H1 (cell line): ENCODE results near the gene SARNP. TPM values are rescaled to one million over a fixed set of nuclear protein-coding genes. Genes with fewer than 3 reads are reported as not detected.

Experiments
- CTCF ChIA-PET: fragments of 300-600 bp; sonication (Branson Sonifier 250); formaldehyde crosslinking; loops from one replicate; lab custom pipeline; 2021; ENCODE audit not compliant: partially characterized antibody; lab: Charles Lee
- POLR2A ChIA-PET: fragments of 300-600 bp; sonication (Branson Sonifier 250); formaldehyde crosslinking; loops from one replicate; lab custom pipeline; 2021; ENCODE audit warnings: inconsistent platforms; ENCODE audit not compliant: partially characterized antibody; lab: Charles Lee
- DNase-seq, 2 experiments: peaks; one replicate each; pipeline versions ENCODE4 v3.0.0 to v3.0.0-alpha.2; 2010 to 2022; ENCODE audit warnings: low spot score in 2 of 2, low read depth in 1 of 2, mixed read lengths in 1 of 2
- FAIRE-seq: peaks from 2 replicates; lab custom pipeline; 2011; peaks lifted over from hg19 to GRCh38; lab: Jason Lieb, UNC
- H2AFZ ChIP-seq: 2 replicates; pipeline ENCODE4 v1.8.1; 2012; ENCODE audit warnings: low read length, inconsistent platforms
- H2AK5ac ChIP-seq: 2 replicates; pipeline ENCODE4 v1.6.1; 2013; ENCODE audit warnings: low read depth, low read length
- H2BK120ac ChIP-seq: replicated peaks from 2 replicates; pipeline ENCODE3; 2013; ENCODE audit warnings: low read depth, low read length, inconsistent platforms
- H2BK12ac ChIP-seq: 2 replicates; pipeline ENCODE4 v1.6.1; 2013; ENCODE audit warnings: low read depth, low read length
- H2BK15ac ChIP-seq: 2 replicates; pipeline ENCODE4 v1.6.1; 2013; ENCODE audit warnings: low read length
- H2BK20ac ChIP-seq: 2 replicates; pipeline ENCODE4 v1.6.1; 2013; ENCODE audit warnings: low read length
- H2BK5ac ChIP-seq: 2 replicates; pipeline ENCODE4 v1.6.1; 2013; ENCODE audit warnings: low read depth, low read length
- H3K14ac ChIP-seq: 2 replicates; pipeline ENCODE4 v1.6.1; 2013; ENCODE audit warnings: inconsistent platforms; ENCODE audit not compliant: insufficient read length
- H3K18ac ChIP-seq: 2 replicates; pipeline ENCODE4 v1.6.1; 2013; ENCODE audit warnings: low read length; ENCODE audit errors: extremely low read depth
- H3K23ac ChIP-seq: 2 replicates; pipeline ENCODE4 v1.6.1; 2013; ENCODE audit warnings: inconsistent platforms; ENCODE audit not compliant: insufficient read length
- H3K23me2 ChIP-seq: 2 replicates; pipeline ENCODE4 v1.6.1; 2013; ENCODE audit warnings: low read depth, low read length
- H3K27ac ChIP-seq: 2 replicates; pipeline ENCODE4 v1.6.1; 2011; ENCODE audit warnings: low read depth, low read length, inconsistent platforms
- H3K27me3 ChIP-seq, 4 experiments: replicated peaks in 1 of 4; 1 replicate in 1 of 4; 2 replicates in 3 of 4; pipeline versions ENCODE4 v1.6.1 to v1.8.1; 2011 to 2013; ENCODE audit warnings: low read length in 3 of 4, mild to moderate bottlenecking in 3 of 4, inconsistent platforms in 2 of 4, mixed read lengths in 2 of 4, moderate library complexity in 1 of 4; ENCODE audit not compliant: control insufficient read depth in 3 of 4, insufficient read depth in 3 of 4; ENCODE audit errors: extremely low read depth in 1 of 4
- H3K36me3 ChIP-seq, 4 experiments: 2 replicates each; pipeline versions ENCODE4 v1.6.1 to v1.8.1; 2011 to 2013; ENCODE audit warnings: mild to moderate bottlenecking in 4 of 4, low read length in 3 of 4, moderate library complexity in 2 of 4, control low read depth in 1 of 4, inconsistent platforms in 1 of 4; ENCODE audit not compliant: insufficient read depth in 4 of 4, control insufficient read depth in 2 of 4
- H3K4ac ChIP-seq: replicated peaks from 2 replicates; pipeline ENCODE3; 2013; ENCODE audit warnings: low read length, low read depth, mixed read lengths, inconsistent platforms; ENCODE audit not compliant: insufficient read length
- H3K4me1 ChIP-seq, 4 experiments: replicated peaks in 1 of 4; 1 replicate in 1 of 4; 2 replicates in 3 of 4; pipeline versions ENCODE4 v1.6.1 to v1.8.1; 2011 to 2013; ENCODE audit warnings: low read length in 3 of 4, inconsistent platforms in 2 of 4, mixed read lengths in 1 of 4; ENCODE audit not compliant: insufficient read depth in 4 of 4, control insufficient read depth in 3 of 4
- H3K4me2 ChIP-seq, 2 experiments: 2 replicates each; pipeline versions ENCODE4 v1.6.1 to v1.8.1; 2011 to 2013; ENCODE audit warnings: low read depth in 2 of 2, low read length in 2 of 2, control low read depth in 1 of 2, inconsistent platforms in 1 of 2, mild to moderate bottlenecking in 1 of 2; ENCODE audit not compliant: insufficient read depth in 1 of 2
- H3K4me3 ChIP-seq, 4 experiments: fragments of 200-600, 300-600 bp in 1 of 4; sonication (generic), shearing (Covaris generic), sonication (Bioruptor Twin) in 1 of 4; 2 replicates each; pipeline versions ENCODE4 v1.5.1 to v1.8.1; 2011 to 2016; ENCODE audit warnings: low read length in 4 of 4, low read depth in 3 of 4, control low read depth in 2 of 4, inconsistent platforms in 2 of 4, mild to moderate bottlenecking in 2 of 4, mixed read lengths in 1 of 4, moderate library complexity in 1 of 4; ENCODE audit not compliant: insufficient read depth in 2 of 4; ENCODE audit errors: extremely low read depth in 1 of 4
- H3K56ac ChIP-seq: replicated peaks from 2 replicates; pipeline ENCODE3; 2013; ENCODE audit warnings: low read depth, mild to moderate bottlenecking, mixed read lengths, low read length, inconsistent platforms; ENCODE audit not compliant: insufficient read length
- H3K79me1 ChIP-seq: 2 replicates; pipeline ENCODE4 v1.6.1; 2013; ENCODE audit warnings: low read depth, low read length, control low read depth
- H3K79me2 ChIP-seq, 2 experiments: 2 replicates each; pipeline versions ENCODE4 v1.6.1 to v1.8.1; 2012 to 2013; ENCODE audit warnings: low read length in 2 of 2, mild to moderate bottlenecking in 2 of 2, inconsistent platforms in 1 of 2; ENCODE audit not compliant: insufficient read depth in 2 of 2, control insufficient read depth in 1 of 2
- H3K9ac ChIP-seq, 4 experiments: replicated peaks in 1 of 4; 1 replicate in 1 of 4; 2 replicates in 3 of 4; pipeline versions ENCODE4 v1.6.1 to v1.8.1; 2011 to 2013; ENCODE audit warnings: low read depth in 3 of 4, low read length in 3 of 4, control low read depth in 2 of 4, mild to moderate bottlenecking in 2 of 4, moderate library complexity in 2 of 4, inconsistent platforms in 1 of 4; ENCODE audit errors: extremely low read depth in 1 of 4
- H3K9me3 ChIP-seq, 2 experiments: 2 replicates each; pipeline versions ENCODE4 v1.6.1 to v1.8.1; 2012 to 2013; ENCODE audit warnings: mild to moderate bottlenecking in 2 of 2, moderate library complexity in 2 of 2, control low read depth in 1 of 2, inconsistent platforms in 1 of 2, low read depth in 1 of 2, low read length in 1 of 2, mixed read lengths in 1 of 2; ENCODE audit not compliant: insufficient read depth in 2 of 2
- H4K20me1 ChIP-seq, 2 experiments: replicated peaks in 1 of 2; 2 replicates each; pipeline versions ENCODE3 to v1.8.1; 2011 to 2013; ENCODE audit warnings: inconsistent platforms in 2 of 2, low read length in 2 of 2, mild to moderate bottlenecking in 1 of 2; ENCODE audit not compliant: insufficient read depth in 2 of 2, control insufficient read depth in 1 of 2
- H4K5ac ChIP-seq: 2 replicates; pipeline ENCODE4 v1.6.1; 2013; ENCODE audit warnings: low read length, low read depth, mixed read lengths, inconsistent platforms; ENCODE audit not compliant: insufficient read length
- H4K8ac ChIP-seq: 2 replicates; pipeline ENCODE4 v1.8.0; 2013; ENCODE audit warnings: mild to moderate bottlenecking, moderate library complexity, low read length, inconsistent platforms; ENCODE audit not compliant: insufficient read depth; ENCODE audit errors: extremely low read depth
- H4K91ac ChIP-seq: replicated peaks from 2 replicates; pipeline ENCODE3; 2013; ENCODE audit warnings: low read length, mixed read lengths, inconsistent platforms; ENCODE audit not compliant: insufficient read length
- ASH2L ChIP-seq: fragments of 200-600, 300-600 bp; sonication (generic); IDR thresholded peaks from one replicate; pipeline ENCODE4 v1.7.1; 2017; ENCODE audit warnings: low read length
- CREB1 ChIP-seq: IDR thresholded peaks from 2 replicates; pipeline ENCODE4 v1.6.1; 2012; ENCODE audit warnings: inconsistent platforms
- GABPA ChIP-seq: IDR thresholded peaks from 2 replicates; pipeline ENCODE4 v1.6.1; 2011; ENCODE audit warnings: mild to moderate bottlenecking, low read length, moderate library complexity, borderline replicate concordance; ENCODE audit not compliant: insufficient read depth
- POU5F1 ChIP-seq: IDR thresholded peaks from 2 replicates; pipeline ENCODE4 v1.6.1; 2011; ENCODE audit warnings: low read depth, mild to moderate bottlenecking, low read length, moderate library complexity
- RXRA ChIP-seq: IDR thresholded peaks from 2 replicates; pipeline ENCODE4 v1.6.1; 2011; ENCODE audit warnings: low read depth, mild to moderate bottlenecking, low read length, moderate library complexity; ENCODE audit not compliant: insufficient read depth
- SIN3A ChIP-seq, 2 experiments: IDR thresholded peaks in 1 of 2; conservative IDR thresholded peaks in 1 of 2; 2 replicates each; pipeline ENCODE4 v1.6.1; 2011 to 2012; ENCODE audit warnings: low read length in 2 of 2, improper control_type of control experiment in 1 of 2, low read depth in 1 of 2, mild to moderate bottlenecking in 1 of 2
- SP2 ChIP-seq: IDR thresholded peaks from 2 replicates; pipeline ENCODE4 v1.6.1; 2012; ENCODE audit warnings: mild to moderate bottlenecking, low read length, inconsistent platforms
- TAF7 ChIP-seq: optimal IDR thresholded peaks from 2 replicates; pipeline ENCODE3; 2011; ENCODE audit warnings: low read depth, mild to moderate bottlenecking, inconsistent platforms, low read length, moderate library complexity, borderline replicate concordance
- TBP ChIP-seq: IDR thresholded peaks from 2 replicates; pipeline ENCODE4 v1.6.1; 2011; ENCODE audit warnings: low read depth, low read length, improper control_type of control experiment
- WGBS, 2 experiments: shearing (Covaris generic) in 1 of 2; methylation state at CpG; one replicate each; pipeline versions ENCODE4 v1.1.6 to v1.1.7; 2013 to 2015; ENCODE audit warnings: low lambda C conversion rate in 2 of 2, mixed read lengths in 2 of 2, inconsistent platforms in 1 of 2, low coverage in 1 of 2, missing lambda C conversion rate in 1 of 2; ENCODE audit not compliant: insufficient replicate concordance in 2 of 2, insufficient coverage in 1 of 2, insufficient read length in 1 of 2; ENCODE audit errors: extremely low coverage in 1 of 2, missing lambda C conversion rate in 1 of 2; 5-methylcytosine and 5-hydroxymethylcytosine counted together
- polyA plus RNA-seq, 7 experiments: library from polyadenylated mRNA; depleted of rRNA in 3 of 7; stranded (reverse) in 5 of 7; unstranded in 2 of 7; fragments of >200 nt in 5 of 7; fragments of 200-250 nt in 2 of 7; gene quantifications; 1 replicate in 5 of 7; 2 replicates in 1 of 7; 4 replicates in 1 of 7; pipeline versions ENCODE4 v1.2.1 to v1.2.3, GENCODE V29; 2011 to 2013; ENCODE audit warnings: missing spikeins in 2 of 7, mixed read lengths in 2 of 7
- total RNA-seq: library from RNA; stranded (reverse); fragmentation: NEBNext Ultra II Directional; extraction: Animal tissue kit (Norgen Biotek cat#: 25700); gene quantifications from 2 replicates; pipeline ENCODE4 v1.2.1, GENCODE V29; 2021
- TF ChIP-seq, protein P1 (sequence below): IDR thresholded peaks from 2 replicates; pipeline ENCODE4 v1.6.1; 2012; ENCODE audit warnings: low read length, inconsistent platforms
- TF ChIP-seq, protein P2 (sequence below): IDR thresholded peaks from 2 replicates; pipeline ENCODE4 v1.6.1; 2011; ENCODE audit warnings: low read depth, mild to moderate bottlenecking, low read length; ENCODE audit not compliant: insufficient read depth

Gene SARNP
- total and polyA plus RNA-seq, 2 of the 8 experiments (the other 6 are each of a cell fraction or from before 2014, with no cell fraction given) = 114 to 226 TPM

DNA sequence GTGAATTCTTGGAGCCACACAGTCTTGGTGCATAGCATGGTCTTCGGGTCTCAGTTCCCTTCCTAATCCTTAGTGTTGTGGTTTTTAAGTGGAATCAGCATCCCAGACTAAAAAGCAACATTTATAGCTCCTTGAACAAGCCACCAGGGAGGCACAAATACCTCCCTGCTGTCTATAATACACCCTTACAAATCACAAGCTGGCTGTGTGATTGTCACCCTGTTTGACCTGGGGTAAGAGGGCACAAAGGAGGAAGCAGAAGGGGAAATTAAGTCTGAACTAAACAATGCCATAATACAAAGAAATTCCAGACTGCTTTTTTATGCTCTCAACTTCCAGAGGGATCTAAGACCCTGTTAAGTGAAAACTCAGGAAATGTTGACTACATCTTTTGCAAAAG is 32.9 kb upstream of the SARNP start:
- WGBS, 2 experiments = 75% methylated on average over 1 of the region's 1 CpG; no CpG with 5 or more reads in 1 of the 2 experiments
- TF ChIP-seq RXRA (no peak), GABPA (no peak), CREB1 (no peak), TBP (no peak), ASH2L (no peak), SP2 (no peak), SIN3A (conservative IDR thresholded peaks at IDR 0.05 in 1 of 2, IDR thresholded peaks at IDR 0.05 in 1 of 2; ENCODE audit: low read depth in 1 of 2, low read length in 2 of 2) (no peak), POU5F1 (no peak), TAF7 (no peak)
- TF ChIP-seq, protein P1, sequence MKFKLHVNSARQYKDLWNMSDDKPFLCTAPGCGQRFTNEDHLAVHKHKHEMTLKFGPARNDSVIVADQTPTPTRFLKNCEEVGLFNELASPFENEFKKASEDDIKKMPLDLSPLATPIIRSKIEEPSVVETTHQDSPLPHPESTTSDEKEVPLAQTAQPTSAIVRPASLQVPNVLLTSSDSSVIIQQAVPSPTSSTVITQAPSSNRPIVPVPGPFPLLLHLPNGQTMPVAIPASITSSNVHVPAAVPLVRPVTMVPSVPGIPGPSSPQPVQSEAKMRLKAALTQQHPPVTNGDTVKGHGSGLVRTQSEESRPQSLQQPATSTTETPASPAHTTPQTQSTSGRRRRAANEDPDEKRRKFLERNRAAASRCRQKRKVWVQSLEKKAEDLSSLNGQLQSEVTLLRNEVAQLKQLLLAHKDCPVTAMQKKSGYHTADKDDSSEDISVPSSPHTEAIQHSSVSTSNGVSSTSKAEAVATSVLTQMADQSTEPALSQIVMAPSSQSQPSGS = no peak
- TF ChIP-seq, protein P2, sequence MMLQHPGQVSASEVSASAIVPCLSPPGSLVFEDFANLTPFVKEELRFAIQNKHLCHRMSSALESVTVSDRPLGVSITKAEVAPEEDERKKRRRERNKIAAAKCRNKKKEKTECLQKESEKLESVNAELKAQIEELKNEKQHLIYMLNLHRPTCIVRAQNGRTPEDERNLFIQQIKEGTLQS = no peak

More for the DNA sequence above, 32.9 kb upstream of the SARNP start:
- Histone ChIP-seq H3K23me2 (no peaks in the 10 kb centered on the region), H4K20me1 (no peaks in the 10 kb centered on the region), H3K27me3 (no peaks in the 10 kb centered on the region), H3K9ac (no peak overlapping the region), H3K18ac (no peak overlapping the region), H3K56ac (no peak overlapping the region), H3K4me3 (no peak overlapping the region), H2BK20ac (no peak overlapping the region), H3K36me3 (no peaks in the 10 kb centered on the region), H3K79me1 (no peaks in the 10 kb centered on the region), H3K27ac (no peak overlapping the region), H3K9me3 (no peaks in the 10 kb centered on the region), H2BK120ac (no peak overlapping the region), H3K4me2 (no peak overlapping the region), H2AK5ac (no peak overlapping the region), H3K23ac (no peak overlapping the region), H2AFZ (peak overlapping the region; percentile 2; the same call in 1 of the 2 replicates), H2BK12ac (no peak overlapping the region), H3K4ac (no peak overlapping the region), H3K4me1 (no peaks in the 10 kb centered on the region; a peak in 1 of 7 replicates), H4K91ac (no peak overlapping the region), H3K14ac (no peak overlapping the region), H2BK5ac (no peak overlapping the region), H3K79me2 (no peaks in the 10 kb centered on the region), H4K5ac (no peak overlapping the region), H2BK15ac (no peak overlapping the region), H4K8ac (no peak overlapping the region)
- ChIA-PET CTCF (interaction anchor here (0.5 kb wide), 1 partner anchor 21 kb away, joined by 3 read pairs; the partner anchor contains the start of gene DNAJC14), POLR2A (interaction anchor here (0.6 to 1.3 kb wide), 3 partner anchors 17 to 21 kb away, joined by 3 read pairs; no protein-coding TSS in a partner anchor)
- no peak for DNase-seq
- no peak for FAIRE-seq
